ENCODE results near the gene RCSD1.

DNA sequence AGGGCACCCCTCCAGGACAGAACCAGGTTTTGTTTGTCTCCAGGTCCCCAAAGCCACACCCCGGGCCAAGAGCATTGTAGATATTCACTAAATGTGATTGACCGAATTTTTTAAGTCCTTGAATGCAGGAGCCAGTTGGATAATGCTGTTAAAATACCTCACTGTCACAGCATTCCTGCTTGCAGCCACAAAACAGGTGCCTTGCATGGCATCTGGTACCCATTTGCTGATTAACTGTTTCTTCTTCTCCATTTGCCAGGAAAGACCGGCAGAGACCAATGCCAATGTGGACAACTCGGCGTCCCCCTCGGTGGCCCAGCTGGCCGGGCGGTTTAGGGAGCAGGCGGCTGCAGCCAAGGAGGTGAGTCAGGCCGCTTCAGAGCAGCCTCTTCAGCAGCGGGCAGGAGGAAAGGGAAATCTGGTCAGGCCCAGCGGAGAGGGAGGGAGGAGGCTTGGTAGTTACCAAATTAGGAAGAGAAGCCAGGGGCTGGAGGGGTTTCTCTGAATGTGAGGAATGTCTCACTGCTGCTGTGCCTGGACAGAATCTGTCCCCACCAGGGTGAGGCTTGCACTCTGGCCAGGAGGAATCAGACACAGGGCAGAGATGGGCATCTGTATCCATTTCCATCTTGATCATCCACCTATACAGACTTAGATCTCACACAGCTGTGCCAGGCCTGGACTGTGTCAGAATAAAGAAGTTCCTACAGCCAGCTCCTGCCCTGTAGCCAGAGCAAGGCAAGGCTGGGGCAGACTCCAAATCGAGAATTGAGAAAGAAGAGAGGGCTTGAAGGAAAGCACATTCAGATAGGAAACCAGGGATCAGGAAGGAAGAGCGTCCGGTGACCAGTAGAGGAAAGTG is 53.8 kb downstream of the RCSD1 start:
- TF ChIP-seq HDAC2 (IDR thresholded peaks at IDR 0.05) (no peak), POLR2A (IDR thresholded peaks at IDR 0.05; ENCODE audit: low read depth, low read length) (no peak), EZH2 (IDR thresholded peaks at IDR 0.05; ENCODE audit: borderline replicate concordance, control insufficient read depth, low read depth, low read length) (no peak), POLR2AphosphoS5 (IDR thresholded peaks at IDR 0.05; ENCODE audit: low read length) (no peak), RCOR1 (conservative IDR thresholded peaks at IDR 0.05; ENCODE audit: low read depth, low read length) (no peak), TARDBP (IDR thresholded peaks at IDR 0.05; ENCODE audit: borderline replicate concordance) (no peak), JUNB (IDR thresholded peaks at IDR 0.05) (no peak), HDGF (IDR thresholded peaks at IDR 0.05) (no peak), IKZF2 (IDR thresholded peaks at IDR 0.05) (no peak)
- TF ChIP-seq, protein P1, sequence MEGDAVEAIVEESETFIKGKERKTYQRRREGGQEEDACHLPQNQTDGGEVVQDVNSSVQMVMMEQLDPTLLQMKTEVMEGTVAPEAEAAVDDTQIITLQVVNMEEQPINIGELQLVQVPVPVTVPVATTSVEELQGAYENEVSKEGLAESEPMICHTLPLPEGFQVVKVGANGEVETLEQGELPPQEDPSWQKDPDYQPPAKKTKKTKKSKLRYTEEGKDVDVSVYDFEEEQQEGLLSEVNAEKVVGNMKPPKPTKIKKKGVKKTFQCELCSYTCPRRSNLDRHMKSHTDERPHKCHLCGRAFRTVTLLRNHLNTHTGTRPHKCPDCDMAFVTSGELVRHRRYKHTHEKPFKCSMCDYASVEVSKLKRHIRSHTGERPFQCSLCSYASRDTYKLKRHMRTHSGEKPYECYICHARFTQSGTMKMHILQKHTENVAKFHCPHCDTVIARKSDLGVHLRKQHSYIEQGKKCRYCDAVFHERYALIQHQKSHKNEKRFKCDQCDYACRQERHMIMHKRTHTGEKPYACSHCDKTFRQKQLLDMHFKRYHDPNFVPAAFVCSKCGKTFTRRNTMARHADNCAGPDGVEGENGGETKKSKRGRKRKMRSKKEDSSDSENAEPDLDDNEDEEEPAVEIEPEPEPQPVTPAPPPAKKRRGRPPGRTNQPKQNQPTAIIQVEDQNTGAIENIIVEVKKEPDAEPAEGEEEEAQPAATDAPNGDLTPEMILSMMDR (IDR thresholded peaks at IDR 0.05 in 2 of 3, conservative IDR thresholded peaks at IDR 0.05 in 1 of 3; ENCODE audit: control insufficient read depth in 2 of 3, extremely low read depth in 1 of 3, insufficient read depth in 1 of 3, low read depth in 3 of 3, low read length in 3 of 3), result no peak
- TF ChIP-seq, protein P2, sequence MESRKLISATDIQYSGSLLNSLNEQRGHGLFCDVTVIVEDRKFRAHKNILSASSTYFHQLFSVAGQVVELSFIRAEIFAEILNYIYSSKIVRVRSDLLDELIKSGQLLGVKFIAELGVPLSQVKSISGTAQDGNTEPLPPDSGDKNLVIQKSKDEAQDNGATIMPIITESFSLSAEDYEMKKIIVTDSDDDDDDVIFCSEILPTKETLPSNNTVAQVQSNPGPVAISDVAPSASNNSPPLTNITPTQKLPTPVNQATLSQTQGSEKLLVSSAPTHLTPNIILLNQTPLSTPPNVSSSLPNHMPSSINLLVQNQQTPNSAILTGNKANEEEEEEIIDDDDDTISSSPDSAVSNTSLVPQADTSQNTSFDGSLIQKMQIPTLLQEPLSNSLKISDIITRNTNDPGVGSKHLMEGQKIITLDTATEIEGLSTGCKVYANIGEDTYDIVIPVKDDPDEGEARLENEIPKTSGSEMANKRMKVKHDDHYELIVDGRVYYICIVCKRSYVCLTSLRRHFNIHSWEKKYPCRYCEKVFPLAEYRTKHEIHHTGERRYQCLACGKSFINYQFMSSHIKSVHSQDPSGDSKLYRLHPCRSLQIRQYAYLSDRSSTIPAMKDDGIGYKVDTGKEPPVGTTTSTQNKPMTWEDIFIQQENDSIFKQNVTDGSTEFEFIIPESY (IDR thresholded peaks at IDR 0.05), result no peak
- TF ChIP-seq, protein P3, sequence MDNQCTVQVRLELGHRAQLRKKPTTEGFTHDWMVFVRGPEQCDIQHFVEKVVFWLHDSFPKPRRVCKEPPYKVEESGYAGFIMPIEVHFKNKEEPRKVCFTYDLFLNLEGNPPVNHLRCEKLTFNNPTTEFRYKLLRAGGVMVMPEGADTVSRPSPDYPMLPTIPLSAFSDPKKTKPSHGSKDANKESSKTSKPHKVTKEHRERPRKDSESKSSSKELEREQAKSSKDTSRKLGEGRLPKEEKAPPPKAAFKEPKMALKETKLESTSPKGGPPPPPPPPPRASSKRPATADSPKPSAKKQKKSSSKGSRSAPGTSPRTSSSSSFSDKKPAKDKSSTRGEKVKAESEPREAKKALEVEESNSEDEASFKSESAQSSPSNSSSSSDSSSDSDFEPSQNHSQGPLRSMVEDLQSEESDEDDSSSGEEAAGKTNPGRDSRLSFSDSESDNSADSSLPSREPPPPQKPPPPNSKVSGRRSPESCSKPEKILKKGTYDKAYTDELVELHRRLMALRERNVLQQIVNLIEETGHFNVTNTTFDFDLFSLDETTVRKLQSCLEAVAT (IDR thresholded peaks at IDR 0.05), result no peak
- TF ChIP-seq, protein P4, sequence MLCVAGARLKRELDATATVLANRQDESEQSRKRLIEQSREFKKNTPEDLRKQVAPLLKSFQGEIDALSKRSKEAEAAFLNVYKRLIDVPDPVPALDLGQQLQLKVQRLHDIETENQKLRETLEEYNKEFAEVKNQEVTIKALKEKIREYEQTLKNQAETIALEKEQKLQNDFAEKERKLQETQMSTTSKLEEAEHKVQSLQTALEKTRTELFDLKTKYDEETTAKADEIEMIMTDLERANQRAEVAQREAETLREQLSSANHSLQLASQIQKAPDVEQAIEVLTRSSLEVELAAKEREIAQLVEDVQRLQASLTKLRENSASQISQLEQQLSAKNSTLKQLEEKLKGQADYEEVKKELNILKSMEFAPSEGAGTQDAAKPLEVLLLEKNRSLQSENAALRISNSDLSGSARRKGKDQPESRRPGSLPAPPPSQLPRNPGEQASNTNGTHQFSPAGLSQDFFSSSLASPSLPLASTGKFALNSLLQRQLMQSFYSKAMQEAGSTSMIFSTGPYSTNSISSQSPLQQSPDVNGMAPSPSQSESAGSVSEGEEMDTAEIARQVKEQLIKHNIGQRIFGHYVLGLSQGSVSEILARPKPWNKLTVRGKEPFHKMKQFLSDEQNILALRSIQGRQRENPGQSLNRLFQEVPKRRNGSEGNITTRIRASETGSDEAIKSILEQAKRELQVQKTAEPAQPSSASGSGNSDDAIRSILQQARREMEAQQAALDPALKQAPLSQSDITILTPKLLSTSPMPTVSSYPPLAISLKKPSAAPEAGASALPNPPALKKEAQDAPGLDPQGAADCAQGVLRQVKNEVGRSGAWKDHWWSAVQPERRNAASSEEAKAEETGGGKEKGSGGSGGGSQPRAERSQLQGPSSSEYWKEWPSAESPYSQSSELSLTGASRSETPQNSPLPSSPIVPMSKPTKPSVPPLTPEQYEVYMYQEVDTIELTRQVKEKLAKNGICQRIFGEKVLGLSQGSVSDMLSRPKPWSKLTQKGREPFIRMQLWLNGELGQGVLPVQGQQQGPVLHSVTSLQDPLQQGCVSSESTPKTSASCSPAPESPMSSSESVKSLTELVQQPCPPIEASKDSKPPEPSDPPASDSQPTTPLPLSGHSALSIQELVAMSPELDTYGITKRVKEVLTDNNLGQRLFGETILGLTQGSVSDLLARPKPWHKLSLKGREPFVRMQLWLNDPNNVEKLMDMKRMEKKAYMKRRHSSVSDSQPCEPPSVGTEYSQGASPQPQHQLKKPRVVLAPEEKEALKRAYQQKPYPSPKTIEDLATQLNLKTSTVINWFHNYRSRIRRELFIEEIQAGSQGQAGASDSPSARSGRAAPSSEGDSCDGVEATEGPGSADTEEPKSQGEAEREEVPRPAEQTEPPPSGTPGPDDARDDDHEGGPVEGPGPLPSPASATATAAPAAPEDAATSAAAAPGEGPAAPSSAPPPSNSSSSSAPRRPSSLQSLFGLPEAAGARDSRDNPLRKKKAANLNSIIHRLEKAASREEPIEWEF (IDR thresholded peaks at IDR 0.05; ENCODE audit: insufficient replicate concordance, low read depth, low read length), result no peak

Measured in GM12878 (cell line).